NCI-H146 treated with DMSO at 0.1 percent for 48 hours (cell line): ENCODE data around the gene CAMSAP2.
A peak's percentile ranks its signal among the peaks of the same experiment; 100 is the strongest.

Experiments
- DNase-seq: peaks from one replicate; lab custom pipeline; 2025; ENCODE audit not compliant: unreplicated experiment; lab: John Stamatoyannopoulos, UW

CAMSAP2 gene

DNA sequence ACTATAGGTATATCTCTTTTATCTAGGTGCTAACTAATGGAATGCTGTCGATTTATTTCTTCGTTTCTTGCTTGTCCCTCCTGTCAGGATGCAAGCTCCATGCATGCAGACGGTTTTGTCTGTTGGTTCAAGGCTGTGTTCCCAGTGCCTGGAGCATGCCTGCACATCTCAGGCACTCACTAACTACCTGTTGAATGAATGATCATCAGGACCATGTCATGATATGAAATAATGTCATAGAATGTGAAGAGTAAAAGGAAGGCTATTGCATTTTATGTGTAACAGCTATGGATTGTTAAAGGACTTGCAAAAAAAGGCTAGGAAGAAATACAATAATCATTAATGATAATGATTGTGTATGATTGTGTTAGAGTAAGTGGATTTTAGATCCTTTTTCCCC lies 138.3 kb downstream of the CAMSAP2 start:
- DNase-seq, result no peak

DNA sequence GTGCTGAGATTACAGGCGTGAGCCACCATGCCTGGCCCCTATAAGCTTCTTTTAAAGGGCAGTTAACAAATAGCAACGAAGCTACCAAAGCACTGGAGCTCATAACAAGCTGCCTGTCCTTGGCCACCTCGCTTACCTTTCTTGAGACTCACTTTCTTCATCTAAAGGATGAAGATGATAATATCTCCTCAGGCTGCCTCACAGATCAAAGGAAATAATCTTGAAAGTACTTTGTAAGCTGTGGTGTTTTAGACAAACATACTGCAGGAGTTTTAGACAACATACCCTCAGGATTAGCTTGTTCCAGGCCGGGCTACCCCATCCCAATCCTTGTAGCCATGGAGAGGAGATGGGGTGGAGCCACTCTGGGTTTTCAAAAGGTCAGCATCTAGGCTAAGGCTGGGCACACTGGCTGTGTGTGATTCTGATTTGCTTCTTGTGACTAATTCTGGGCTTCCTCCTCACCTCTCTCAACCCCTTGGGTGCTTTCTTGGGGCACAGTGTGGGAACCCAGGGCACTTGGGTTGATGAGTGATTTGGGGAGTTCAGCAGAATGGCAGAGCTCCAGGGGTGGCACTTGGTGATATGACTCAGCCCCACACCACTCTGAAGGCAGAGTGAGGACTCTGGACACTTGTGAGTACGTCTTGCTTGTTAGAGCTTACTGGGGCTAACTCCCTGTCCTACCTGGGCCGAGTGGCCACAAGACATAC lies 139.3 kb downstream of the CAMSAP2 start:
- no peak for DNase-seq

GRCh38 chr1:200880212-200880611 lies 141.5 kb downstream of the CAMSAP2 start:
- DNase-seq, result peak; percentile 83

DNA sequence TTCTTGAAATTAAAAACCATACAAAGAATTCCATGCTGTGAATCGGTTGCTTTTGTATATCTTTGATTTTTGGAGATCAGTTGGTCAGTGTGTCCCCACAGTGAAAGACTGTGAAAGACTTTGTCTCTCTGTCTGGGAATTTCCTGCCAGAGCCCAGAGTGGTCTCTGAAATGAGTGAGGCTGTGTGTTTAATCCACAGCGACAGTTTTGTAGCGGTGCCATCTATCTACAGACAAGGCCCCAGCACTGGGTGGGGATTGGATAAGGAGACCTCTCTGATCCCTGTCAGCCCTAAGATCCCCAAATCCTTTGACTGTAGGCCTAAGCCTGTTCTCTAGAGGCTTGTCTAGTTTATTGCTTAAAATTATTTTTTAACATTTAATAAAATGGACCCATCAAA lies 144.4 kb downstream of the CAMSAP2 start:
- no peak for DNase-seq

DNA sequence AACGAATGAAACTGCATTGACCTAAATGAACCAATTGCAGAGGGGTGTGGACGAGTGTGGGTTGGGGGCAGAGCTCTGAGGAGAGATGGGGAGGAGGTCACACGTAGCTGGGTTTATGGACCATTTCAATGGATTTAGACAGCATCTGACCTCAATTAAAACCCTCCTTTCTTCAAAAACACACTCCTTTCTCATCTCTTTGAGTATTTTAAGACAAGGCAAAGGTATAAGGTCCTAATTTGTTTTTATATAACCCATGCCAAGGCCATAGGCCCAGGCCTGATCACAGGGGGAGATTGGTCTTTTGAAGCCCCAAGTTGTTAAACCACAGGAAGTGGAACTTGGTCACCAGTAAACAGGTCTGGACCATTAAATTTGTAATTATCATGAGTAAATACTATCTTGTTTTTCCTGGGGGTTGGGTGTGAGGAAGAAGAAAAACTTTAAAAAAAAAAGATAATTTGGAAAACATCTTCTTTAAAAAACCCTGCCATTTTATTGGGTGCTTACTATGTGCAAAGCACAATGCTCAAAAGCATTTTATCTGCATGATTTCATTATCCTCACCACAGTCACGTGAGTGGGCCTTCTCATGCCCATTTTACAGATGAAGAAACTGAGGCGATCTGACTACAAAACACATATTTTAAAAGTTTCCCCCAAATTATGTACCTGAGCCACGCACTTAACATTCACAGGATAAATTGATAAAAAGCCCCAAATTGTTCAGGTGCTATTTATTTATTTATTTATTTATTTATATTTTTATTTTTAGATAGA lies 147.1 kb downstream of the CAMSAP2 start:
- DNase-seq, result no peak

GRCh38 chr1:200886594-200886993 lies 147.9 kb downstream of the CAMSAP2 start:
- no peak for DNase-seq

GRCh38 chr1:200887036-200887435 lies 148.3 kb downstream of the CAMSAP2 start:
- no peak for DNase-seq

DNA sequence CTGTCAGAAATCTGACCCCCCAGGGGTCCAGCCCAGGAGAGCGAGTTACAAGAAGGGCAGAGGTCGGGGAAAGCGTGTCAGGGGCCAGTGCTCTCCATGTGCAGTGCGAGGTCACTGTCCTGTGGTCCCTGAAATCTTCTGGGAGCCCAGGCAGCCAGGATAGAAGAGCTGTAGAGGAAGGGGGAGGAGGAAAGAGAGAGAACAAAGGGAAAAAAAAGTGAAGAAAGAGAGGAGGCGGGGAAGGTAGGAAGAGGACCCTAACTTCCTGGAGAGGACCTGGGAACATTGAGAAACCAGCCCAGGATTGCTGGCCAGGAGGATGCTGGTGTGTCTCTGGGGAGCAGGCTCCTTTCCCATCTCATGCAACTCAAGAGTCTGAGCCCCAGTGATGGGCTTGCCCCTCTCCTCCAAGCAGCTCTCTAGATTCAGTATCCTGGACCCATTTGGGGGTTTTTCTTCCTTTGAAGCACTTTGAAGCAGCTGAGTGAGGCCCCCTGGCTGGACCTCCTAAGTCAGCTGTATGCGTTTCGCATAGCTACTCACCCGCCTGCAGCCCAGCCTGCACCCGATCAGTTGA lies 149.2 kb downstream of the CAMSAP2 start:
- no peak for DNase-seq

DNA sequence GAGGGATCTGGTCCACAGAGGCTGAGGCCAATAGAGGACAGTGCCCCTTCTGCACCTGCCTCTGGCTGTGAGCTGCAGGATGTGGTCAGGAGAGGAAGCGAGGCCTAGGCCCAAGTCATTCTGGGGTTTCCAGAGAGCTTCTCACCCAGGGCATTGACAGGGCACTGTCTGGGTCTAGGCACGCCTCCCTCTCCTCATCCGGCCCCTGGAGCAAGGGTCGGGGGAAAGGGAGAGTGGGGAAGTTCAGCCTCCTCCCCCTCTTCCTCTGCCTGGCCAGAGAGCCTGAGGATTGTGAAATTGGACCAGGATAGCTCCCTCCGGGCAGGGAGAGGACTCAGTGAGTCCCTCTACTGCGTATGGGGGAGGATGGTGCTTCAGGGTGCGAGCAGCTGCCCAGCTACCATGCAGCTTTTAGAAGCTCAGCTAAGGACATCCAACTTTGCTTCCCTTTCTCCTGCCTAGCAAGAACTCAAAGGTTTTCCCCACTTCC lies 149.7 kb downstream of the CAMSAP2 start:
- DNase-seq, result no peak

DNA sequence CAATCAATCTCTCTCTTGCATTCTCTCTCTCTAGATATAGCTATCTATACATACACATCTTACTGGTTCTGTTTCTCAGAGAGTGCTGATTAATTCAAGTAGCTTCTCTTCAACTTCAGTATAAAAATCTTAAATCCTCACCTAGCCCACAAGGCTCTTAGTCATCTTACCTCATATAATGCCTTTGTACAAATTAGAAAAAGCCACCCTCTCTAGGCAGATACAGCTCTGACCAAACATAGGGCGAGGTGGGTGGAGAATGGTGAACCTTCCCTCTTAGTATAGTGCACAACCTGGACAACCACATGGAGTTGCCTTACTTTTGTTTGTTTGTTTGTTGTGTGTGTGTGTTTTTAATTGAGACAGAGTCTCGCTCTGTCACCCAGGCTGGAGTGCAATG lies 150.9 kb downstream of the CAMSAP2 start:
- DNase-seq, result no peak

GRCh38 chr1:200890027-200890426 lies 151.3 kb downstream of the CAMSAP2 start:
- no peak for DNase-seq

- DNase-seq, result no peak
These were observed 152.4 kb downstream of the CAMSAP2 start for GRCh38 chr1:200890818-200891773.

DNA sequence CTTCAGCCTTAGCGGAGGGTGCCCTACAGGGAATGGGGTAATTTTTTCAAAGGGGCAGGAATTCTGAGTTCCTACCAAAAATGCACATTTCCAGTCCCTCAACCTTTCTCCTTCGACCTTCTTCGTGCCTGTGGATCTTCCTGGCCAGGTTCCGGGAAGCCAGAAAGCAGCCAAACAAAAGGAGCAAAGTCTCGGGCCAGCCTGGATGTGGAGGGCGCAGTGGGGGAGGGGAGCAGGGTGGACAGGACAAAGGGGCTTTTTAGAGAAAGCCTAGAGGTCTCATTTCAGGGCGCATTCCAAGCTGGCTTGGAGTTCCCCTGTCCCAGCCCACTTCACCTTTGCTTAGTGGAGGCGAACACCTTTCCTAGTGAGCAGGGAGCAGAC lies 153.1 kb downstream of the CAMSAP2 start:
- DNase-seq, result no peak

GRCh38 chr1:200892546-200892945 lies 153.9 kb downstream of the CAMSAP2 start:
- no peak for DNase-seq

DNA sequence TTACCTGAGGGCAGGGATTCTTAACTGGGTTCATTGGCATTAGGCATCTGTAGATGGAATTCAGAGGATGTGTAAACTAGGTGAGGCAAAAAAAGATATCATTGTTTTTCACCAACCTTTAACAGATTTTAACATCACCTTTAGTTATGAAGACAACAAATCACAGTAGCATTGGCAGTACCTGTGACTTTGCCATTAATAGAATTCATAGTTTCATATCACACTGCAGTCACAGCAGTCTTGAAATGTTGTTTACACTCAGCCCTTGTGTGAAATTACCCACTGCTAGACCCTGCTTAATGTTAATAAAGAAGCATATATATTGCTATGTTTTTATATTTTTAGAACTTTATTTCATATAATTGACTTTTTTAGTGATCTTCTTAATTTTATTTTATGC lies 154.3 kb downstream of the CAMSAP2 start:
- no peak for DNase-seq

DNA sequence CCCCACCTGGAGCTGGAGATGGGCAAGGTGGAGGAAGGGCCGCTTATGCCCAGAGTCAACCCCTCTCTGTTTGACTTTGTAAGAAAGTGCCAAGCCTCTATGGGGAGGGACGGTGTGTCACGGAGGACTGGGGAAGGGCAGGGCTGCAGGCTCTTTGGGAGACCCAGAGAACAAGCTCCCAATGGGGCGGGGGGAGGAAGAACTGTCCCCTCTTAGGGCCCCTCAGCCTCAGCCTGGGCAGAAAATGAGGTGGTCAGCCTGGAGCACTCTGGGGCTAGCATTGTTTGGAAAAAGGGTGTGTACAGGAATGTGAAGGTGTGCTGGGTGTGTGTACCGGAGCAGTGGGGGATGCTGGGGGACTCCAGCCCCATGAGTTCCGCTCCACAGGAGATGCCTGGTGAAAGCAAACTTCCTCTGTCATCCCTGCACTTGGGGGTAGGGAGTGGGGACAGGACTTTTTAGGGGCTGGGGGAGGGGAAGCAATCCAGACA lies 154.8 kb downstream of the CAMSAP2 start:
- no peak for DNase-seq

GRCh38 chr1:200894712-200895442 lies 156.2 kb downstream of the CAMSAP2 start, which contains the start of gene INAVA:
Gene INAVA, plus strand, starts transcription at chr1:200894900. Its CDS starts 3,501 bp downstream, at chr1:200898401.
- DNase-seq, result no peak

- no peak for DNase-seq
These were observed 156.7 kb downstream of the CAMSAP2 start for GRCh38 chr1:200895443-200895789.

- DNase-seq, result no peak
These were observed 157.3 kb downstream of the CAMSAP2 start for GRCh38 chr1:200895801-200896530.
